HG03571 (cell line): ENCODE data around the gene MYO10.
"Not testable (repeated sequence)": the region's sequence is repeated elsewhere in the genome, so short reads cannot be mapped to it uniquely, and the experiment has no call there.

Source experiments
- ATAC-seq: cut with Tn5 transposase; IDR thresholded peaks from one replicate; pipeline ENCODE4 v1.9.1; 2021; ENCODE audit not compliant: unreplicated experiment

Gene MYO10

GRCh38 chr5:16866273-16866672 is 69.8 kb downstream of the MYO10 start:
- no peak for ATAC-seq

DNA sequence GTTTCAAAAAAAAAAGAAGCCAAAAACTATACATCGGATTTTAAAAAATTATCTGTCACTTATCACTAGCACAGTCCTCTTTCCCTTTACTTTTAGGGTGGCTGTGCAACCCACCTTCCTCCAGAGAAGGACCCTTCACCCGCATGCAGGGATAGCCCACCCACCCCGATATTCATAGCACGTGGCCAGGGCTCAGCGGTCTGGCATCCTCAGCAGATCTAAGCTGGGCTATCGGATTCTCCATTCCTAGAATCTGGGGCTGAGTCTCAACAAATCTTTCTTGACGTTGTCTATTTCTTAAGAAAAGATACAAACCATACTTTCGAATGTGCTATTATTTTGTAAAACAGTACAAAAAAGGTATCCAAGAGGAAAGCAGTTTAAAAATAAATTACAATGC is 70.9 kb downstream of the MYO10 start:
- ATAC-seq: no peak

- ATAC-seq: no peak
Observed at GRCh38 chr5:16864631-16865131, 71.4 kb downstream of the MYO10 start.

GRCh38 chr5:16863469-16863946 is 72.6 kb downstream of the MYO10 start:
- ATAC-seq: no peak

DNA sequence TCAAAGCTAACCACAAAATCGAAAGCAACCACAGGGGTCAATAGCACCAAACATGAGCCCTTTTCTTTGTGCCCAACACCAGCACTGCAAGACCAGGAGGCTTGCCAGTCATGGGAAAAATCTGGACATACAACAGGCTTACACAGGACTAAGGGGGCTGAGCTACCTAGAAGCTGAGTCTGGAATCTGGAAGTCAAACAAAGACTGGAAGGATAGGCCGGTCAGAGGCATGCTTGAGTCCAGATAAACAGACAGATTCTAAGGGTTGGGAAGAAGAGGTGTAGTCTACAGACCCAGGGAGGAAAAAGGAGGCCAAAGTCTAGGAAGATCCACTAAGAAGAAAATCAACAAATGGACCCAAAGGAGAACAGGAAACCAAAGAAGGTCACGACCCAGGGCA is 73.3 kb downstream of the MYO10 start:
- ATAC-seq: no peak

GRCh38 chr5:16859346-16859745 is 76.7 kb downstream of the MYO10 start:
- no peak for ATAC-seq

DNA sequence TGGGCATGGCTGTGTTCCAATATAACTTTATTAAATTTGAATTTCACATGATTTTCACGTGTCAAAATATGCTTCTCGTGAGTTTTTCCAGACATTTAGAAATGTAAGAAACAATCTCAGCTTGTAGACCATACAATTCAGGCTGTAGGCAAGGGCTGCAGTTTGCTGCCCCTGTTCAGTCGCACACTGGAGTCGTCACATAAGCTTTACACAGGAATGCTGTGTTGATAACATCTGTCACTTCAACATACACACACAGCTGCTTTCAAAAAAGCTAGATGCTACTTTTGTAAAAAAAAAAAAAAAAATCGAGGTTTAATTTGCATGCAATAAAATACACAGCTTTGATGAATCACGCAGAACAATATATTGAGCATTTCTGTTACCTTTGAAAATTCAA is 77.9 kb downstream of the MYO10 start:
- ATAC-seq: no peak

- ATAC-seq: no peak
Observed at GRCh38 chr5:16857635-16858034, 78.5 kb downstream of the MYO10 start.

GRCh38 chr5:16856531-16856930 is 79.6 kb downstream of the MYO10 start:
- ATAC-seq: no peak

DNA sequence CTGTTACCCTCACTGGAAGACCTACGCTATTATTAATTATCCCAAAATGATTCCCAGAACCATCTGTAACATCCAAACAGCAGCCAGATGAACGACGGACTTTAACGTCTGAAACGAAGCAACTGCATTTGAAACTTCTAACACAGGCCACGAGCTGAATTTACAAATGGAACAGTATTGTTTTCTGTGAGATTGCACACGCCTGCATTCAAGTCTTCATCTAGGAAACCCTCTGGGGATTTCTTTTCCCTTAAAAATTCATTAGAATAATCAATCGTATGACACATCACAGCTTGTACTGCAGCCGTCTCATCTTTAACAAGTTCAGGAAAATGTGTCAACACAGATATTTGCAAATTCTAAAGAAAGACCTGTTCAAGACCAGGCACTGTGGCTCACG is 80.2 kb downstream of the MYO10 start:
- ATAC-seq: no peak

- ATAC-seq: no peak
Observed at GRCh38 chr5:16855485-16855884, 80.6 kb downstream of the MYO10 start.

- ATAC-seq: no peak
Observed at GRCh38 chr5:16854351-16854750, 81.7 kb downstream of the MYO10 start.

DNA sequence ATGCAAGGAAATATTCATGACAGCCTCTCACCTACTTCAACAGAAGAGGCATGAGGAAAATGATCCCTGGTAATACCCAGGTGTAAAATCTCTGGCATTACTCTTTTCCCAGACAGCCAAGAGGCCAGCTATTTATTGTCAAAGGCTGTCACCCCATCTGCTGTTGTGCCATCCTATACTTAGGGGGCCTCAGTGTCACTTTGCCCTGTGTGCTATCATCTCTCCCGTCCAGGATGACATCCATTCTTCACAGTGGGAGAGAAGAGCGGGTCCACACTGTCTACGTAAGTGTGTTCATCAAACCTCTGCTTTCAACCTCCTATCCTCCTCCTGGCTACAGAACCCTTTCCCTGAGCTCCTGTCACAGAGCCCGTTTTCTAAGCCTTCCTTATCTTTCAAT is 82.6 kb downstream of the MYO10 start:
- no peak for ATAC-seq

GRCh38 chr5:16852251-16853005 is 83.7 kb downstream of the MYO10 start:
- no peak for ATAC-seq

- ATAC-seq: no peak
Observed at GRCh38 chr5:16849775-16850174, 86.3 kb downstream of the MYO10 start.

DNA sequence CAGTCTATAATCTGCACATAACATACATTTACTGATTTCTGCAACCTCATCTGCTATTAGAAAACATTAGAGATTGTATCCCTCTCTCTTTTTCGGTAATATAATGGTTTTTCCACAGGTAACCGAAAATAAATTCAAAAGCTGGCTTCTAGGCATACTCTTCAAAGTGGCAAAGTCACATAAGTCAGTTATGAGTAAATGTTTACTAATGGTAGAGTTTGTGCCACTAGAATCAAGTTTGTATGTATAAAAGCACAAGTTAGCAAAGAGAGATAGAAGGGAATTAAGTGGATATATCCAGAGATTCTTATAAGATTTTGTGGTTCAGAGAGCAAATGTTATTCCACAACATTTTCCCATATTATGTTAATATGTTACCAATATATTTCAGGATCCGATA is 86.9 kb downstream of the MYO10 start:
- no peak for ATAC-seq

- no peak for ATAC-seq
Observed at GRCh38 chr5:16844952-16845351, 91.1 kb downstream of the MYO10 start.

DNA sequence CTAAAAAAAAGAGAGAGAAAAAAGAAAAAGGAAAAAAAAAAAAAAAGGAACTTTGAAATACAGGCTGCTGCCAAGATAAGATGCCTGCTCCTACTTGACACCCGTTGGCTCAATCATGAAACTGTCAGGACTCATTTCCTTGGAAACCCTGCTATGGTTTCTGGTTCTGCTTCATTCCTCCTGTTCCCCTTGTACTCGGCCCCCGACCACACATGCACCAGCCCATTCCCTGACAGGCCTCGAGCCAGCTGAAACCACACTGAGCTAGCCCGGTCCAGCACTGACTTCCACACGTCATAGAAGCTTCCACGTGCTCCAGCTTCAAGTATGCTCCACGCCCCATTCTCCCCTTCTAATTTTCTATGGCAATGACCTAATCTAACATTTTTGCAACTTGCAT is 93.2 kb downstream of the MYO10 start:
- ATAC-seq: no peak

DNA sequence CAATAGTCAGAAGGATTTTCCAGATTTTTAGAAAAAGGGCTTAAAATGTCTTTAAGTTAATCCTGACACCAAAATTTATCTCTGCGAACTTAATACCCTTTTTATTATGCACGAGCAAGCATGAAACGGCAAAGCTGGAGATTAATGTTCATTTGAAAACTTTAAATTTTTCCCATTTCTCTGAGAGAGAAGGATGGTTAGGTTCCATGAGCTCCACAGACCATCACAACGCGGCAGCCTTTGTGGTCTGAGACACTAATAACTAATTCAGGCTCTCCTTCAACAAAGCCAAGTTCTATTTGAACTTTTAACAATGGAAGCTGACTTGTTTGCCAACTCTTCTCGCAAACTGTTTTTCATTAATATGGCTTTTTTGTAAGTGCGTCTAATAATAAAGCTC is 94.7 kb downstream of the MYO10 start:
- ATAC-seq: no peak

DNA sequence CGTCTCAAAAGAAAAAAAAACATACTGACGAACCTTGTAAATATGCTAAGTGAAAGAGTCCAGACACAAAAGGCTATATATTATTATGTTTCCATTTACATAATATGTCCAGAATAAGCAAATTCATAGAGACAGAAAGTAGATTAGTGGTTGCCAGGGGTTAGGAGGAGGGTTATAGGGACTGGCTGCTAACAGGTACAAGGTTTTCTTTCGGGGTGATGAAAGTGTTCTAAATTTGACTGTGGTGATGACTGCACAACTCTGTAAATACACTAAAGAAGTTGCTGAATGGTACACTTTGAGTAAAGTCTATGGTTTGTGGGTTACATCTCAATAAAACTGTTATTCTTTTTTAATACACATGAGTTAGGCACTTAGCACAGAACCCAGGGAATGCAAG is 98.8 kb downstream of the MYO10 start:
- no peak for ATAC-seq

- no peak for ATAC-seq
Observed at GRCh38 chr5:16834029-16834428, 102.1 kb downstream of the MYO10 start.

- ATAC-seq: not testable (repeated sequence)
Observed at GRCh38 chr5:16831326-16831725, 104.8 kb downstream of the MYO10 start.

- ATAC-seq: no peak
Observed at GRCh38 chr5:16827755-16828154, 108.3 kb downstream of the MYO10 start.
